ENCODE results near the gene GDAP2. TPM values are rescaled to one million over a fixed set of nuclear protein-coding genes. Genes with fewer than 3 reads are reported as not detected.
A peak's percentile ranks its signal among the peaks of the same experiment; 100 is the strongest.

Gene GDAP2
- 10 to 100 TPM; 22.7 to 38.2 TPM for total RNA-seq

GRCh38 chr1:117929343-117930172 is at the start of gene GDAP2, which contains the start of gene WDR3:
Gene GDAP2 (minus strand): TSS chr1:117929621. CDS start chr1:117920357, 9,264 bp downstream.
Gene WDR3 (plus strand): TSS chr1:117929739. CDS start chr1:117933320, 3,581 bp downstream.
- no peaks in the 10 kb centered on the region for H3K27me3 ChIP-seq (replicated peaks; ENCODE audit: insufficient read depth)
- peak within 1 kb of the TSS; percentile 62 to 75 for H3K27ac ChIP-seq
- ATAC-seq (ENCODE audit: insufficient number of reproducible peaks, low FRiP score, low read depth) (peak; percentile 98), DNase-seq (ENCODE audit: low spot score) (peak; percentile 92)
- H3K9me3 ChIP-seq, result no peaks in the 10 kb centered on the region
- H3K4me1 ChIP-seq (ENCODE audit: control insufficient read depth in 1 of 2, low read depth in 2 of 2), result peaks cover 11 to 28% of the 10 kb centered on the region in 2 donors
- no peaks in the 10 kb centered on the region for H3K36me3 ChIP-seq
- no peak for TF ChIP-seq CTCF (IDR thresholded peaks at IDR 0.05)
- peak within 1 kb of the TSS; percentile 92 for H3K4me3 ChIP-seq

GRCh38 chr1:117976381-117976780 is 47.0 kb upstream of the GDAP2 start:
- Histone ChIP-seq H3K4me1 (ENCODE audit: control insufficient read depth in 1 of 2, low read depth in 2 of 2) (no peaks in the 10 kb centered on the region), H3K27ac (no peak overlapping the region), H3K36me3 (no peaks in the 10 kb centered on the region), H3K4me3 (no peak overlapping the region), H3K27me3 (replicated peaks; ENCODE audit: insufficient read depth) (no peaks in the 10 kb centered on the region), H3K9me3 (no peaks in the 10 kb centered on the region)
- TF ChIP-seq CTCF (IDR thresholded peaks at IDR 0.05), result no peak
- no peak for DNase-seq (ENCODE audit: low spot score)
- no peak for ATAC-seq (ENCODE audit: insufficient number of reproducible peaks, low FRiP score, low read depth)

- H3K27ac ChIP-seq, result no peak overlapping the region
Measured at GRCh38 chr1:117971777-117972176, 42.4 kb upstream of the GDAP2 start.

GRCh38 chr1:117970252-117970651 is 40.8 kb upstream of the GDAP2 start:
- no peaks in the 10 kb centered on the region for H3K27me3 ChIP-seq (replicated peaks; ENCODE audit: insufficient read depth)

More at GRCh38 chr1:117971777-117972176, 42.4 kb upstream of the GDAP2 start:
- H3K36me3 ChIP-seq, result no peaks in the 10 kb centered on the region
- no peaks in the 10 kb centered on the region for H3K27me3 ChIP-seq (replicated peaks; ENCODE audit: insufficient read depth)
- DNase-seq (ENCODE audit: low spot score) (no peak), ATAC-seq (ENCODE audit: insufficient number of reproducible peaks, low FRiP score, low read depth) (no peak)
- H3K9me3 ChIP-seq, result no peaks in the 10 kb centered on the region
- no peak for TF ChIP-seq CTCF (IDR thresholded peaks at IDR 0.05)
- no peaks in the 10 kb centered on the region for H3K4me1 ChIP-seq (ENCODE audit: control insufficient read depth in 1 of 2, low read depth in 2 of 2)
- H3K4me3 ChIP-seq, result no peak overlapping the region

More at GRCh38 chr1:117970252-117970651, 40.8 kb upstream of the GDAP2 start:
- Histone ChIP-seq H3K4me3 (no peak overlapping the region), H3K9me3 (no peaks in the 10 kb centered on the region), H3K4me1 (ENCODE audit: control insufficient read depth in 1 of 2, low read depth in 2 of 2) (no peaks in the 10 kb centered on the region), H3K36me3 (no peaks in the 10 kb centered on the region), H3K27ac (no peak overlapping the region)
- no peak for TF ChIP-seq CTCF (IDR thresholded peaks at IDR 0.05)
- no peak for ATAC-seq (ENCODE audit: insufficient number of reproducible peaks, low FRiP score, low read depth)
- no peak for DNase-seq (ENCODE audit: low spot score)

Data from thoracic aorta (tissue), 2 donors.